ENCODE results near the gene TRIM68.

The TRIM68 gene

DNA sequence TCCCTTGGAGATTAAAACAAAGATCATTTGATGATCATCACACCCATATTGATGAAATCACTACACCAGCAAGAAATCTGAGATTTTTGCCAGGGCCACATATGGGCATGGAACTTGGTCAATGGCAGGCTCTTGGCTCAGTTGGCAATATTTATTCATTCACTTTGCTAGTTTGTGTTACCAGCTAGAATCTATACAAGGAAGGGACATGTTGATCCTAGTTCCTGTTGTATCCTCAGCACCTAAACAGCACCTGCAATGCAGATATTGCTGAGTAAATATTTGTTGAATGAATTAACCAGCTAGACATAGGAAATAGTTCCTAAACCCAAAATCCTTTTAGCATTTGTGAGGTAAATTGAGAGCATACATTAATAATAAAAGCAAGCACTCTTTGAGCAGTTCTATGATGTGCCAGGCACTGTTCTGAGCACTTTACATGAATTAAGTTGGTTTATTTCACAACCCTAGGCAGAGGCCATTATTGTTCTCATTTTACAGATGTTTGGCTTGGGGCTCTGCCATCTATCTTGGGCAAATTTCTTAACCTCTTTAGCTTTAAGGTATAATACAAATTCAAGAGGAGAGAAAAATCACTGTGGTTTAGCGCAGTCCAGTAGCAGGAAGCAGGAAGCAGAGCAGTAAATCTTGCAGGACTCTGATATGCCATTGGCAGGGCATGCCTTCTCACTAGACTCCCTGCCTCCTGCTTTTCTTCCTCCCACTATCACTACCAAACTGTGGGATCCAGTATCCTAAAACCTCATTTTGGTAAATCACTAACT, 1.6 kb downstream of the TRIM68 start:
- WGBS (ENCODE audit: insufficient coverage, insufficient read length) = no CpG with 5 or more reads among the region's 1 CpG
- no peak overlapping the region for H3K4me3 ChIP-seq (ENCODE audit: low read length)

DNA sequence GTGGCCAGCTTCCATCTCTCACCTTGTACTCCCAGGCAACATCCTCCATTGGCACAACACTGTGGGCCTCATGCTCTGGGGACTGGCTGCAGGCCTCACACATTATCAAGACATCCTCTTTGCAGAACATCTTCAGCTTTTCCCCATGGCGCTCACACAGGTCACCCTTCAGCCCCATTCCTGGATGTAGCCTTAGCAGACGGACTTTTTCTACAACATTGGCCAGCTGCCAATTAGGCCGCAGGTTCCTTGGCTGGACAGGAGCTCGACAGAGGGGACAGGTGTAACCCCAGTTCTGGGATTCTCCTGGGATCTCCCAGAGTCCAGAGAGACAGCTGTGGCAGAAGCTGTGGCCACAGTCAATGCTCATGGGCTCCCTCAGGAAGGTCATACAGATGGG, 3.0 kb downstream of the TRIM68 start:
- Histone ChIP-seq H3K4me1 (ENCODE audit: control insufficient read depth, insufficient read depth, low read length) (no peaks in the 10 kb centered on the region), H3K27ac (ENCODE audit: low read length) (no peak overlapping the region), H3K4me3 (ENCODE audit: low read length) (no peak overlapping the region), H3K27me3 (ENCODE audit: control insufficient read depth, insufficient read depth, low read length) (no peaks in the 10 kb centered on the region), H3K9me3 (ENCODE audit: control insufficient read depth, insufficient read depth, low read length) (no peaks in the 10 kb centered on the region), H3K36me3 (ENCODE audit: control insufficient read depth, insufficient read depth, low read length) (no peaks in the 10 kb centered on the region; the same call in 1 of the 2 replicates)
- DNase-seq (ENCODE audit: low read depth, low spot score) = no peak
- no CpG with 5 or more reads among the region's 4 CpGs for WGBS (ENCODE audit: insufficient coverage, insufficient read length)

More for the DNA sequence above, 1.6 kb downstream of the TRIM68 start:
- no peak for DNase-seq (ENCODE audit: low read depth, low spot score)
- Histone ChIP-seq H3K27ac (ENCODE audit: low read length) (no peak overlapping the region), H3K4me1 (ENCODE audit: control insufficient read depth, insufficient read depth, low read length) (no peaks in the 10 kb centered on the region), H3K9me3 (ENCODE audit: control insufficient read depth, insufficient read depth, low read length) (no peaks in the 10 kb centered on the region), H3K27me3 (ENCODE audit: control insufficient read depth, insufficient read depth, low read length) (no peaks in the 10 kb centered on the region), H3K36me3 (ENCODE audit: control insufficient read depth, insufficient read depth, low read length) (no peaks in the 10 kb centered on the region; the same call in 1 of the 2 replicates)

DNA sequence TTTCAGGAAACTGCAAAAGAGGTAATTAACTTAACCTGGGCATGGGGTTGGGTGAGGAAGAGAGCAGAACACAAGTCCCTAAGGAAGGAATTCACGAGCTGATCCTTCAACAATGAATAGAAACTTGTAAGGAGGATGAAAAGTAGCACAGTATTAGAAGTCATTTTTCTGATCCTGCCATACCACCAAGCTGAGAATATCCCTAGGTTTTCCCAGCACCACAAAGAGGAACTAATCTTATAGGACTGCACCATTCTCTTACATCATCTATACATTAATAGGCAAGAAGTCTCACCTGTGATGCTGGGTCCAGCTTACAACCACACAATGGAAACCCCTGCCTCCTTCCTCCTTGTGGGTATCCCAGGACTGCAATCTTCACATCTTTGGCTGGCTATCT, 14.3 kb downstream of the TRIM68 start, which contains the start of gene OR52I1:
Gene OR52I1, plus strand, starts transcription at position 301 of the 400 bp plus-strand sequence. Its CDS starts 0 bp downstream, at position 301.
- Histone ChIP-seq H3K4me3 (ENCODE audit: low read length) (no peak within 1 kb of the TSS), H3K27me3 (ENCODE audit: control insufficient read depth, insufficient read depth, low read length) (no peaks in the 10 kb centered on the region), H3K36me3 (ENCODE audit: control insufficient read depth, insufficient read depth, low read length) (no peaks in the 10 kb centered on the region), H3K9me3 (ENCODE audit: control insufficient read depth, insufficient read depth, low read length) (no peaks in the 10 kb centered on the region), H3K27ac (ENCODE audit: low read length) (no peak within 1 kb of the TSS), H3K4me1 (ENCODE audit: control insufficient read depth, insufficient read depth, low read length) (no peaks in the 10 kb centered on the region)
- WGBS (ENCODE audit: insufficient coverage, insufficient read length) = no CpG with 5 or more reads among the region's 1 CpG
- no peak for DNase-seq (ENCODE audit: low read depth, low spot score)

DNA sequence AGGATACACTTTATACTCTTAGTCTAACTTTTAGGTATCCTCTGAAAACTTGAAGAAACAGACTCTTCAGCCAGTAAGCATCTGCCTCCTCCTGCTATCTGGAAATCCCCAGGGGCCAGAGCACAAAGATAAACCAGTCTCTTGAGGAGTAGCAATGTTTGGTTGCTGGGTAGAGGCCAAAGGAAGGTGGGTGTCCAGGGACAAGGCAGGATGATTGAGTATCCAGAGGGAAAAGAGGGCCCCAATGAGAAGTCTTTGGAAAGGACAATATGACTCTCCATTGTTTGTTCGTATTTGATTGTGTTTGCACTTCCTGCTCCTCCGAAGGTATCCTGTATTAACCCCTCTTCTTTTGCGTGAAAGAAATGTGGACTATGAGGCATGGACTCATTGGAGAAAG, 19.0 kb downstream of the TRIM68 start:
- Histone ChIP-seq H3K9me3 (ENCODE audit: control insufficient read depth, insufficient read depth, low read length) (no peaks in the 10 kb centered on the region), H3K27me3 (ENCODE audit: control insufficient read depth, insufficient read depth, low read length) (no peaks in the 10 kb centered on the region), H3K4me3 (ENCODE audit: low read length) (no peak overlapping the region), H3K4me1 (ENCODE audit: control insufficient read depth, insufficient read depth, low read length) (no peaks in the 10 kb centered on the region), H3K36me3 (ENCODE audit: control insufficient read depth, insufficient read depth, low read length) (no peaks in the 10 kb centered on the region), H3K27ac (ENCODE audit: low read length) (no peak overlapping the region)
- WGBS (ENCODE audit: insufficient coverage, insufficient read length) = no CpG with 5 or more reads among the region's 3 CpGs
- no peak for DNase-seq (ENCODE audit: low read depth, low spot score)

DNA sequence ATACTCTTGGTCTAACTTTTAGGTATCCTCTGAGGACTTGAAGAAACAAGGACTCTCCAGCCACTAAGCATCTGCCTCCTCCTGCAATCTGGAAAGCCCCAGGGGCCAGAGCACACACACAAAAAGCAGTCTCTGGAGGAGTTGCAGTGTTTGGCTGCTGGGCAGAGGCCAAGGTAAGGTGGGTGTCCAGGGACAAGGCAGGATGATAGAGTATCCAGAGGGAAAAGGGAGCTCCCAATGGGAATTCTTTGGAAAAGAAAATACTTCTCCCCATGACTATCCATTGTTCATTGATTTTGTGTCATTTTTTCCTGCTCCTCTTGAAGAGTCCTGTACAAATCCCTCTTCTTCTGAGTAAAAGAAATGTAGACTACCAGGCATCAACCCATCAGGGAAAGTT, 26.6 kb downstream of the TRIM68 start, which contains the start of gene OR52I2:
Gene OR52I2, plus strand, starts transcription at position 301 of the 400 bp plus-strand sequence.
- no peak for DNase-seq (ENCODE audit: low read depth, low spot score)
- H3K4me1 ChIP-seq (ENCODE audit: control insufficient read depth, insufficient read depth, low read length) = no peaks in the 10 kb centered on the region
- H3K9me3 ChIP-seq (ENCODE audit: control insufficient read depth, insufficient read depth, low read length) = no peaks in the 10 kb centered on the region
- no peak within 1 kb of the TSS for H3K4me3 ChIP-seq (ENCODE audit: low read length)
- H3K27ac ChIP-seq (ENCODE audit: low read length) = no peak within 1 kb of the TSS
- H3K36me3 ChIP-seq (ENCODE audit: control insufficient read depth, insufficient read depth, low read length) = no peaks in the 10 kb centered on the region
- H3K27me3 ChIP-seq (ENCODE audit: control insufficient read depth, insufficient read depth, low read length) = no peaks in the 10 kb centered on the region

DNA sequence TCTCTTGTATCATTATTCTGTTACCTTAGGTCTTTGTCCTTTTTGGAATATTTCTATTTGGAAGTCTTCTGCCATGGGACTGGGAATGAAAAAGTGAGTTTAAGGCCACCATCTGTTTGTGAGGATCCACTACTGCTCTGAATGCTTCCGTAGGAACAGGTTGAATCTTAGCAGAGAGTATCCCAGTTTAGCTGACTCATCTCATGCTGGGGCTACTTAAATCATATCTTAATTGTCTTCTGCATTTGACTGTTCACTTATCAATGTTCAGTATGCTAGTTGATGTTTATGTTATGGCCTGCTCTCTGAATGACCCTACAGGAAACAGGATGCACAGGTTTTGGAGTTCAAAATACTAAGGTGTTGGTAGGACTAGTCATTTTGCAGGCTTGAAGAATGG, 27.9 kb downstream of the TRIM68 start:
- Histone ChIP-seq H3K27me3 (ENCODE audit: control insufficient read depth, insufficient read depth, low read length) (no peaks in the 10 kb centered on the region), H3K4me3 (ENCODE audit: low read length) (no peak overlapping the region), H3K9me3 (ENCODE audit: control insufficient read depth, insufficient read depth, low read length) (no peaks in the 10 kb centered on the region), H3K4me1 (ENCODE audit: control insufficient read depth, insufficient read depth, low read length) (no peaks in the 10 kb centered on the region), H3K27ac (ENCODE audit: low read length) (no peak overlapping the region), H3K36me3 (ENCODE audit: control insufficient read depth, insufficient read depth, low read length) (no peaks in the 10 kb centered on the region)
- WGBS (ENCODE audit: insufficient coverage, insufficient read length) = no CpG with 5 or more reads among the region's 1 CpG
- no peak for DNase-seq (ENCODE audit: low read depth, low spot score)

DNA sequence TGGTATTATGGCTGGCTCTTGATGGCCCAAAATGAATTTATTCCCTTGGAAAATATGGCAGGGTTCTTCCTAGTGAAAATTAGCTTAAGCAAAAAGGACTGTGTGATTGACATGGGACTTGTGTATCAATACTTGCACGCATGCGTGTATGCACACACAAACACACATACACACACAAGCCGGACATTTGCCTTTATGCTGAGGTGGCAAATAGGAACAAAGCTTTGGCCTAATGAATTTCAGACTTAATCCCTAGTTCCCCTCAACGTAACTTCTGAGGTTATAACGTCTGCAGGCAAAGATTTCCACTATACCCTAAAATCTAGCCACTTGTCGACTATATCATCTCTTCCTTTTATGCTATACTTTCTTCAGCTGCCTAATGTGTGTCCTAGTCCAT, 29.4 kb downstream of the TRIM68 start:
- Histone ChIP-seq H3K4me1 (ENCODE audit: control insufficient read depth, insufficient read depth, low read length) (no peaks in the 10 kb centered on the region), H3K27ac (ENCODE audit: low read length) (no peak overlapping the region), H3K27me3 (ENCODE audit: control insufficient read depth, insufficient read depth, low read length) (no peaks in the 10 kb centered on the region), H3K9me3 (ENCODE audit: control insufficient read depth, insufficient read depth, low read length) (no peaks in the 10 kb centered on the region), H3K36me3 (ENCODE audit: control insufficient read depth, insufficient read depth, low read length) (no peaks in the 10 kb centered on the region), H3K4me3 (ENCODE audit: low read length) (no peak overlapping the region)
- DNase-seq (ENCODE audit: low read depth, low spot score) = no peak
- WGBS (ENCODE audit: insufficient coverage, insufficient read length) = no CpG with 5 or more reads among the region's 6 CpGs

DNA sequence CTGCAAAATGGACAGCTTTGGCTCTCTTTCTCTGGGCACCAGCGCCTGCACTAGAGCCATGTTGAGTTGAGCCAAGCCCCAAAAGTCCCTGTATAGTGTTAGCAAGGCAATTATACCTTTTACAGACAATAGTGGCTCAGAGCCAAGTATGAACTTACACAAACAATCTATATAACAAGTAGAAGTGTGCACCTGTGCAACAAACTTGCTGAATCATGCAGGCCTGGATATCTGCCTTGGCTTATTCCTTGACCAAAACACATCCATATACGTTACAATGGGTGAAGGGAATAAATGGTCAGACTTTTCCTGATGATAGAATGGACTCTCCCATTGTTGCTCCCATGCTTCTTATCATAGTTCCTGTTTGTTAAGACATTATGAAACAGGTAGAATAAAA, 30.3 kb downstream of the TRIM68 start:
- Histone ChIP-seq H3K4me1 (ENCODE audit: control insufficient read depth, insufficient read depth, low read length) (no peaks in the 10 kb centered on the region), H3K27ac (ENCODE audit: low read length) (no peak overlapping the region), H3K27me3 (ENCODE audit: control insufficient read depth, insufficient read depth, low read length) (no peaks in the 10 kb centered on the region), H3K36me3 (ENCODE audit: control insufficient read depth, insufficient read depth, low read length) (no peaks in the 10 kb centered on the region), H3K4me3 (ENCODE audit: low read length) (no peak overlapping the region), H3K9me3 (ENCODE audit: control insufficient read depth, insufficient read depth, low read length) (no peaks in the 10 kb centered on the region)
- WGBS (ENCODE audit: insufficient coverage, insufficient read length) = no CpG with 5 or more reads among the region's 2 CpGs
- DNase-seq (ENCODE audit: low read depth, low spot score) = no peak

DNA sequence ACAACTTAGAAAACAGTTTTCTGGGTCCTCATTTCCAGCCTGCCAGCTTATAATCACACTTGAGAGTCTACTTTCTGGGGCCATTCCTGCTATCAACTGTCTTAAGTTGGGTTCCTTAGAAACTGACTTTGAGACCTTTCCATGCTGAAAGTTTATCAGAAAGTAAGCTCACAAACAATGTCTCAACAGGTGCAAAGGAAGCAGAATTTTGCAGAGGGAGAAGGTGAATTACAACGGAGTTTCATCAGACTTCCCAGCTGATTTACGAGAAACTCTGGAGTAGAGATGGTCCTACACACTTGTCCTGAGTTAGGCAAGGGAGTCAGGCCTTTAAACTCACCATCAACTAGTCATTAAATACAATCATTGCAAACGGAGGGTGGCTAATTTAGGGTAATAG, 31.2 kb downstream of the TRIM68 start:
- Histone ChIP-seq H3K27me3 (ENCODE audit: control insufficient read depth, insufficient read depth, low read length) (no peaks in the 10 kb centered on the region), H3K36me3 (ENCODE audit: control insufficient read depth, insufficient read depth, low read length) (no peaks in the 10 kb centered on the region), H3K4me3 (ENCODE audit: low read length) (no peak overlapping the region), H3K9me3 (ENCODE audit: control insufficient read depth, insufficient read depth, low read length) (no peaks in the 10 kb centered on the region), H3K27ac (ENCODE audit: low read length) (no peak overlapping the region), H3K4me1 (ENCODE audit: control insufficient read depth, insufficient read depth, low read length) (peaks cover 2% of the 10 kb centered on the region; the same call in 1 of the 2 replicates)
- DNase-seq (ENCODE audit: low read depth, low spot score) = no peak
- WGBS (ENCODE audit: insufficient coverage, insufficient read length) = no CpG with 5 or more reads among the region's 3 CpGs

DNA sequence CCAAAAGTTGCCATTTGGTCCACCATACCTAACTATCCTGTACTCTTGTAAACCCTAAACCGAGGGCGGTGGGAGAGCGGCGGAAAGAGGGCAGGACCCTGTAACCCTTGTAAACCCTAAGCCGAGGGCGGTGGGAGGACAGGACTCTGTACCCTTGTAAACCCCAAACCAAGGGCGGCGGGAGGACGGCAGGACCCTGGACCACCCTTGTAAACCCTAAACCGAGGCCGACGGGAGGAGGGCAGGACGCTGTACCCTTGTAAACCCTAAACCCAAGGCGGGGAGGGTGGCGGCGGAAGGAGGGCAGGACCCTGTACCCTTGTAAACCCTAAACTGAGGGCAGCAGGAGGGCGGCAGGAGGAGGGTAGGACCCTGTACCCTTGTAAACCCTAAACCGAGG, 39.0 kb downstream of the TRIM68 start:
- no CpG with 5 or more reads among the region's 18 CpGs for WGBS (ENCODE audit: insufficient coverage, insufficient read length)
- H3K4me1 ChIP-seq (ENCODE audit: control insufficient read depth, insufficient read depth, low read length) = peaks cover 2% of the 10 kb centered on the region; the same call in 1 of the 2 replicates
- no peaks in the 10 kb centered on the region for H3K36me3 ChIP-seq (ENCODE audit: control insufficient read depth, insufficient read depth, low read length)
- no peaks in the 10 kb centered on the region for H3K27me3 ChIP-seq (ENCODE audit: control insufficient read depth, insufficient read depth, low read length)
- no peak overlapping the region for H3K4me3 ChIP-seq (ENCODE audit: low read length)
- no peak overlapping the region for H3K27ac ChIP-seq (ENCODE audit: low read length)
- no peak for DNase-seq (ENCODE audit: low read depth, low spot score)
- no peaks in the 10 kb centered on the region for H3K9me3 ChIP-seq (ENCODE audit: control insufficient read depth, insufficient read depth, low read length)

DNA sequence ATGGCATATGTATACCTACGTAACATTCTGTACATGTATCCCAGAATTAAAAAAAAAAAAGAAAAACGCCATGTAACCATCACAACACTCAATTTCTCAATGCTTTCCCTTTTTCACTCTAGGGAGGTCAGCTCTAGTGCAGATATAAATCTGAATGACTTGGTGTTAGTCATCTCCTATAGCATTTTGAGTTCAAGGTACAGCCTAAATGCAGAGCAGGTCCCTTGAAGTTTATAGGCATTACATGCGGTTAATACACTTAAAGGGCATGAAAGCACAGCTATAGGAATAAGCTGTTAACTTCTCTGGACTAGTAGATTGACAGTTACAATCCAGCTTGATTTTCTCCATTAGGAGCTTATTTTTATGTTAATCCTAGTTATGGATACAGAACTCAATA, 42.7 kb downstream of the TRIM68 start:
- no CpG with 5 or more reads among the region's 3 CpGs for WGBS (ENCODE audit: insufficient coverage, insufficient read length)
- Histone ChIP-seq H3K9me3 (ENCODE audit: control insufficient read depth, insufficient read depth, low read length) (no peaks in the 10 kb centered on the region), H3K4me1 (ENCODE audit: control insufficient read depth, insufficient read depth, low read length) (no peaks in the 10 kb centered on the region), H3K36me3 (ENCODE audit: control insufficient read depth, insufficient read depth, low read length) (no peaks in the 10 kb centered on the region), H3K27me3 (ENCODE audit: control insufficient read depth, insufficient read depth, low read length) (no peaks in the 10 kb centered on the region), H3K4me3 (ENCODE audit: low read length) (no peak overlapping the region), H3K27ac (ENCODE audit: low read length) (no peak overlapping the region)
- DNase-seq (ENCODE audit: low read depth, low spot score) = no peak

Data from iPS DF 6.9 (cell line).